Neuronal stem cell (in vitro differentiated cells): ENCODE measurements around the gene INO80D.
"Not testable (repeated sequence)": the region's sequence is repeated elsewhere in the genome, so short reads cannot be mapped to it uniquely, and the experiment has no call there.

Source experiments
- DNase-seq: peaks from one replicate; pipeline ENCODE4 v3.0.0-alpha.2; 2013; ENCODE audit warnings: low spot score
- H2AFZ ChIP-seq: one replicate; pipeline ENCODE4 v1.6.1; 2013; ENCODE audit warnings: mild to moderate bottlenecking, low read length, inconsistent platforms
- H2AK5ac ChIP-seq: 2 replicates; pipeline ENCODE4 v1.6.1; 2013; ENCODE audit warnings: low read depth, mild to moderate bottlenecking, inconsistent platforms, low read length, moderate library complexity, mixed read lengths
- H2BK120ac ChIP-seq: 2 replicates; pipeline ENCODE4 v1.6.1; 2013; ENCODE audit warnings: low read depth, mild to moderate bottlenecking, inconsistent platforms, low read length, moderate library complexity, mixed read lengths
- H2BK12ac ChIP-seq: one replicate; pipeline ENCODE4 v1.6.1; 2013; ENCODE audit warnings: low read length, inconsistent platforms
- H2BK15ac ChIP-seq: 2 replicates; pipeline ENCODE4 v1.6.1; 2013; ENCODE audit warnings: mild to moderate bottlenecking, low read length, inconsistent platforms, mixed read lengths
- H2BK5ac ChIP-seq: one replicate; pipeline ENCODE4 v1.6.1; 2013; ENCODE audit warnings: inconsistent platforms, mild to moderate bottlenecking, low read length, moderate library complexity
- H3K14ac ChIP-seq: one replicate; pipeline ENCODE4 v1.6.1; 2013; ENCODE audit warnings: low read length, inconsistent platforms
- H3K18ac ChIP-seq: 2 replicates; pipeline ENCODE4 v1.6.1; 2013; ENCODE audit warnings: low read length, inconsistent platforms
- H3K23ac ChIP-seq: 2 replicates; pipeline ENCODE4 v1.6.1; 2013; ENCODE audit warnings: low read depth, mild to moderate bottlenecking, mixed read lengths, low read length, inconsistent platforms; ENCODE audit not compliant: poor library complexity
- H3K27ac ChIP-seq: replicated peaks from 3 replicates; pipeline ENCODE4 v1.5.1; 2013; ENCODE audit warnings: low read length, inconsistent platforms
- H3K27me3 ChIP-seq, 3 experiments: 2 replicates each; pipeline ENCODE4 v1.6.1; 2013; ENCODE audit warnings: low read length in 3 of 3, mild to moderate bottlenecking in 2 of 3, inconsistent platforms in 1 of 3, low read depth in 1 of 3, mixed read lengths in 1 of 3, moderate library complexity in 1 of 3; ENCODE audit not compliant: control insufficient read depth in 3 of 3, insufficient read depth in 3 of 3
- H3K36me3 ChIP-seq, 2 donors: replicated peaks in 1 of 2; 2 replicates each; pipeline ENCODE4 v1.6.1; 2013; ENCODE audit warnings: low read length in 2 of 2; ENCODE audit not compliant: control insufficient read depth in 2 of 2, insufficient read depth in 2 of 2
- H3K4ac ChIP-seq: 2 replicates; pipeline ENCODE4 v1.6.1; 2013; ENCODE audit warnings: inconsistent platforms, mild to moderate bottlenecking, low read length, moderate library complexity
- H3K4me1 ChIP-seq, 2 donors: 1 replicate in 1 of 2; 2 replicates in 1 of 2; pipeline ENCODE4 v1.6.1; 2013; ENCODE audit warnings: low read length in 2 of 2, low read depth in 1 of 2; ENCODE audit not compliant: control insufficient read depth in 2 of 2, insufficient read depth in 1 of 2
- H3K4me2 ChIP-seq: one replicate; pipeline ENCODE4 v1.6.1; 2013; ENCODE audit warnings: mild to moderate bottlenecking, low read length, inconsistent platforms; ENCODE audit not compliant: insufficient read depth, poor library complexity, severe bottlenecking
- H3K4me3 ChIP-seq, 2 donors: 2 replicates each; pipeline ENCODE4 v1.5.1; 2013; ENCODE audit warnings: low read length in 2 of 2, mild to moderate bottlenecking in 2 of 2, inconsistent platforms in 1 of 2, moderate library complexity in 1 of 2
- H3K79me1 ChIP-seq: one replicate; pipeline ENCODE4 v1.6.1; 2013; ENCODE audit warnings: low read depth, mild to moderate bottlenecking, inconsistent platforms, low read length, moderate library complexity
- H3K9ac ChIP-seq: one replicate; pipeline ENCODE4 v1.6.1; 2013; ENCODE audit warnings: mild to moderate bottlenecking, low read depth, low read length, inconsistent platforms; ENCODE audit not compliant: poor library complexity
- H3K9me3 ChIP-seq, 2 donors: replicated peaks in 1 of 2; 2 replicates each; pipeline versions ENCODE3 to v1.6.1; 2013; ENCODE audit warnings: low read length in 2 of 2, mild to moderate bottlenecking in 2 of 2, inconsistent platforms in 1 of 2, low read depth in 1 of 2, mixed read lengths in 1 of 2, moderate library complexity in 1 of 2; ENCODE audit not compliant: control insufficient read depth in 2 of 2, insufficient read depth in 1 of 2
- H4K8ac ChIP-seq: one replicate; pipeline ENCODE4 v1.6.1; 2013; ENCODE audit warnings: low read depth, mild to moderate bottlenecking, inconsistent platforms, low read length, moderate library complexity
- H4K91ac ChIP-seq: one replicate; pipeline ENCODE4 v1.6.1; 2013; ENCODE audit warnings: low read length, low read depth, mild to moderate bottlenecking, inconsistent platforms; ENCODE audit not compliant: poor library complexity
- WGBS, 2 donors: extraction: QIAGEN DNeasy Blood & Tissue Kit; methylation state at CpG; one replicate each; pipeline ENCODE4 v1.1.7; 2013; ENCODE audit warnings: missing lambda C conversion rate in 2 of 2, mixed read lengths in 1 of 2; ENCODE audit not compliant: insufficient read length in 2 of 2, insufficient replicate concordance in 1 of 2; ENCODE audit errors: extremely low coverage in 2 of 2; 5-methylcytosine and 5-hydroxymethylcytosine counted together

The INO80D gene

GRCh38 chr2:206023183-206023582, 62.8 kb downstream of the INO80D start:
- H3K27ac ChIP-seq, result no peak overlapping the region
- no peak overlapping the region for H2BK120ac ChIP-seq
- no peak overlapping the region for H3K14ac ChIP-seq
- H2AK5ac ChIP-seq, result no peak overlapping the region
- no peaks in the 10 kb centered on the region for H3K4me1 ChIP-seq
- no peak overlapping the region for H3K4me3 ChIP-seq
- H4K91ac ChIP-seq, result no peak overlapping the region
- H2BK12ac ChIP-seq, result no peak overlapping the region
- no peak overlapping the region for H2BK15ac ChIP-seq
- H2AFZ ChIP-seq, result no peak overlapping the region
- H3K18ac ChIP-seq, result no peak overlapping the region
- no peak overlapping the region for H3K23ac ChIP-seq
- H4K8ac ChIP-seq, result no peak overlapping the region
- no peak overlapping the region for H3K4me2 ChIP-seq
- no CpG with 5 or more reads among the region's 8 CpGs for WGBS, 2 donors
- H2BK5ac ChIP-seq, result no peak overlapping the region
- no peaks in the 10 kb centered on the region for H3K79me1 ChIP-seq
- no peak overlapping the region for H3K9ac ChIP-seq
- DNase-seq, result no peak
- H3K36me3 ChIP-seq, result peaks cover 0 to 35% of the 10 kb centered on the region in 2 donors
- H3K9me3 ChIP-seq, result no peaks in the 10 kb centered on the region
- no peak overlapping the region for H3K4ac ChIP-seq
- H3K27me3 ChIP-seq, result no peaks in the 10 kb centered on the region

- H3K36me3 ChIP-seq, result peaks cover 12 to 42% of the 10 kb centered on the region in 2 donors
- H3K9me3 ChIP-seq, result peaks cover 7 to 19% of the 10 kb centered on the region in 2 donors
- H2AK5ac ChIP-seq, result no peak overlapping the region
- no peak overlapping the region for H3K14ac ChIP-seq
- no peak overlapping the region for H3K27ac ChIP-seq
- H3K79me1 ChIP-seq, result no peaks in the 10 kb centered on the region
- H2BK5ac ChIP-seq, result no peak overlapping the region
- H3K4me1 ChIP-seq, result no peaks in the 10 kb centered on the region
- H2BK15ac ChIP-seq, result no peak overlapping the region
- H3K9ac ChIP-seq, result no peak overlapping the region
- H3K27me3 ChIP-seq, result no peaks in the 10 kb centered on the region
- H2AFZ ChIP-seq, result no peak overlapping the region
- no peak overlapping the region for H4K8ac ChIP-seq
- no CpG with 5 or more reads among the region's 2 CpGs for WGBS, 2 donors
- no peak overlapping the region for H2BK120ac ChIP-seq
- DNase-seq, result no peak
- H3K4ac ChIP-seq, result no peak overlapping the region
- no peak overlapping the region for H3K4me3 ChIP-seq
- no peak overlapping the region for H3K23ac ChIP-seq
- no peak overlapping the region for H3K4me2 ChIP-seq
- no peak overlapping the region for H3K18ac ChIP-seq
- no peak overlapping the region for H2BK12ac ChIP-seq
- no peak overlapping the region for H4K91ac ChIP-seq
Observed at GRCh38 chr2:206020171-206020570, 65.8 kb downstream of the INO80D start.

DNA sequence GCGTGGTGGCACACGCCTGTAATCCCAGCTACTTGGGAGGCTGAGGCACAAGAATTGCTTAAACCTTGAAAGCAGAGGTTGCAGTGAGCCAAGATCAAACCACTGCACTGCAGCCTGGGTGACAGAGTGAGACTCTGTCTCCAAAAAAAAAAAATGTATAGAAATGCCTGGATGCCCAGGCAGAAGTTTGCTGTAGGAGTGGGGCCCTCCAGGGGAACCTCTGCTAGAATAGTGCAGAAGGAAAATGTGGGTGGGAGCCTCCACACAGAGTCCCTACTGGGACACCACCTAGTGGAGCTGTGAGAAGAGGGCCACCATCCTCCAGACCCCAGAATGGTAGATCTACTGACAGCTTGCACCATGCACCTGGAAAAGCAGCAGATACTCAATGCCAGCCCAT, 70.2 kb downstream of the INO80D start:
- H3K36me3 ChIP-seq, result peaks cover 13 to 52% of the 10 kb centered on the region in 2 donors

GRCh38 chr2:206011795-206012194, 74.2 kb downstream of the INO80D start:
- WGBS, 2 donors, result no CpG with 5 or more reads among the region's 1 CpG
- Histone ChIP-seq H3K14ac (no peak overlapping the region), H4K91ac (no peak overlapping the region)

More for the DNA sequence above, 70.2 kb downstream of the INO80D start:
- H2BK5ac ChIP-seq, H3K79me1 ChIP-seq, H3K27me3 ChIP-seq, H3K4me2 ChIP-seq, H3K9ac ChIP-seq, H3K23ac ChIP-seq, H2BK15ac ChIP-seq, H4K8ac ChIP-seq, H3K4me3 ChIP-seq, H2BK120ac ChIP-seq, H2BK12ac ChIP-seq, H3K27ac ChIP-seq, H4K91ac ChIP-seq, H2AK5ac ChIP-seq, H3K4me1 ChIP-seq, H3K14ac ChIP-seq, H3K18ac ChIP-seq, DNase-seq, H3K4ac ChIP-seq, H2AFZ ChIP-seq: not testable (repeated sequence)
- WGBS, 2 donors, result no CpG with 5 or more reads among the region's 2 CpGs
- H3K9me3 ChIP-seq, result peaks cover 9 to 22% of the 10 kb centered on the region in 2 donors

More at GRCh38 chr2:206011795-206012194, 74.2 kb downstream of the INO80D start:
- H2BK120ac ChIP-seq, result no peak overlapping the region
- no peak overlapping the region for H2BK5ac ChIP-seq
- no peak overlapping the region for H3K4me2 ChIP-seq
- peaks cover 2% of the 10 kb centered on the region for H3K79me1 ChIP-seq
- H3K18ac ChIP-seq, result no peak overlapping the region
- H3K27ac ChIP-seq, result no peak overlapping the region
- no peak overlapping the region for H2BK15ac ChIP-seq
- no peak overlapping the region for H2BK12ac ChIP-seq
- H4K8ac ChIP-seq, result no peak overlapping the region
- H3K9ac ChIP-seq, result no peak overlapping the region
- no peak overlapping the region for H3K23ac ChIP-seq
- peaks cover 8 to 20% of the 10 kb centered on the region in 2 donors for H3K9me3 ChIP-seq
- no peak overlapping the region for H3K4me3 ChIP-seq
- peaks cover 12 to 54% of the 10 kb centered on the region in 2 donors for H3K36me3 ChIP-seq
- no peak overlapping the region for H2AK5ac ChIP-seq
- H3K4ac ChIP-seq, result no peak overlapping the region
- H2AFZ ChIP-seq, result no peak overlapping the region
- no peaks in the 10 kb centered on the region for H3K27me3 ChIP-seq
- H3K4me1 ChIP-seq, result no peaks in the 10 kb centered on the region
- no peak for DNase-seq
